Chondrocyte (in vitro differentiated cells): Measurements from ENCODE around the gene ADGRV1. TPM values are rescaled to one million over a fixed set of nuclear protein-coding genes. Genes with fewer than 3 reads are reported as not detected.

Experiments
- DNase-seq: peaks from one replicate; pipeline ENCODE4 v3.0.0; 2021; ENCODE audit warnings: mixed read lengths, low spot score
- H3K27ac Mint-ChIP-seq: one replicate; pipeline ENCODE4 v1.8.0; 2021; ENCODE audit warnings: mild to moderate bottlenecking, moderate library complexity, mixed read lengths; ENCODE audit not compliant: unreplicated experiment
- H3K27me3 Mint-ChIP-seq: 2 replicates; pipeline ENCODE4 v1.8.0; 2021; ENCODE audit warnings: low read depth, mixed read lengths
- H3K36me3 Mint-ChIP-seq: 2 replicates; pipeline ENCODE4 v1.8.0; 2021; ENCODE audit warnings: low read depth, mixed read lengths
- H3K4me1 Mint-ChIP-seq: 2 replicates; pipeline ENCODE4 v1.8.0; 2021; ENCODE audit warnings: low read depth, mild to moderate bottlenecking, mixed read lengths
- H3K4me3 Mint-ChIP-seq: one replicate; pipeline ENCODE4 v1.8.0; 2021; ENCODE audit warnings: mild to moderate bottlenecking, moderate library complexity, mixed read lengths; ENCODE audit not compliant: unreplicated experiment
- H3K9me3 Mint-ChIP-seq: 2 replicates; pipeline ENCODE4 v1.8.0; 2021; ENCODE audit warnings: low read depth, mixed read lengths
- total RNA-seq: library from RNA; stranded (reverse); gene quantifications from 3 replicates; pipeline ENCODE4 v1.2.1, GENCODE V29; 2021
- TF ChIP-seq, protein P1 (sequence below): fragments of 200-600 bp; sonication (generic); IDR thresholded peaks from 2 replicates; pipeline ENCODE4 v1.5.0; 2021; ENCODE audit warnings: antibody characterized with exemption, mild to moderate bottlenecking, moderate library complexity

The ADGRV1 gene
- total RNA-seq, 1 donor from 2014 or later: 1.5 TPM

DNA sequence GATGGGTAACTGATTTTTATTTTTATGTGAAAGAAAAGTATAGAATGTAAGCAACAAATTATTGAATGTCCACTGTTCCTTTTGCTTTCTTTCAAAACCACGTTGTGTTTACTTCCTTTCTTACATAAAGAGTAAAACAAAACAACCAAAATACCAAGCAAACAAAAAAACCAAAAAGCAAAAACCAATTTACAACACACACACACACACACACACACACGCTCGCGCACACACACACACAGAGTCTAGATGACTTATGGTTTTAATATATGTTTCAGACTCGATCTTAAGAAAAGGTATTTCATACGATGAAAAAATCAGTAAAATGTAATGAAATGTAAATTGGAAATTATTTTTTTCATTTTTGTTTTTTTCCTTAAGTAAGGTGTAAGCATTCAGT is 80.3 kb downstream of the ADGRV1 start:
- DNase-seq: no peak
- TF ChIP-seq, protein P1, sequence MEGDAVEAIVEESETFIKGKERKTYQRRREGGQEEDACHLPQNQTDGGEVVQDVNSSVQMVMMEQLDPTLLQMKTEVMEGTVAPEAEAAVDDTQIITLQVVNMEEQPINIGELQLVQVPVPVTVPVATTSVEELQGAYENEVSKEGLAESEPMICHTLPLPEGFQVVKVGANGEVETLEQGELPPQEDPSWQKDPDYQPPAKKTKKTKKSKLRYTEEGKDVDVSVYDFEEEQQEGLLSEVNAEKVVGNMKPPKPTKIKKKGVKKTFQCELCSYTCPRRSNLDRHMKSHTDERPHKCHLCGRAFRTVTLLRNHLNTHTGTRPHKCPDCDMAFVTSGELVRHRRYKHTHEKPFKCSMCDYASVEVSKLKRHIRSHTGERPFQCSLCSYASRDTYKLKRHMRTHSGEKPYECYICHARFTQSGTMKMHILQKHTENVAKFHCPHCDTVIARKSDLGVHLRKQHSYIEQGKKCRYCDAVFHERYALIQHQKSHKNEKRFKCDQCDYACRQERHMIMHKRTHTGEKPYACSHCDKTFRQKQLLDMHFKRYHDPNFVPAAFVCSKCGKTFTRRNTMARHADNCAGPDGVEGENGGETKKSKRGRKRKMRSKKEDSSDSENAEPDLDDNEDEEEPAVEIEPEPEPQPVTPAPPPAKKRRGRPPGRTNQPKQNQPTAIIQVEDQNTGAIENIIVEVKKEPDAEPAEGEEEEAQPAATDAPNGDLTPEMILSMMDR: no peak
- H3K9me3 Mint-ChIP-seq: no peaks in the 10 kb centered on the region
- peaks cover 2% of the 10 kb centered on the region for H3K27me3 Mint-ChIP-seq
- no peak overlapping the region for H3K4me3 Mint-ChIP-seq
- no peaks in the 10 kb centered on the region for H3K36me3 Mint-ChIP-seq
- H3K4me1 Mint-ChIP-seq: peaks cover 4% of the 10 kb centered on the region
- no peak overlapping the region for H3K27ac Mint-ChIP-seq

DNA sequence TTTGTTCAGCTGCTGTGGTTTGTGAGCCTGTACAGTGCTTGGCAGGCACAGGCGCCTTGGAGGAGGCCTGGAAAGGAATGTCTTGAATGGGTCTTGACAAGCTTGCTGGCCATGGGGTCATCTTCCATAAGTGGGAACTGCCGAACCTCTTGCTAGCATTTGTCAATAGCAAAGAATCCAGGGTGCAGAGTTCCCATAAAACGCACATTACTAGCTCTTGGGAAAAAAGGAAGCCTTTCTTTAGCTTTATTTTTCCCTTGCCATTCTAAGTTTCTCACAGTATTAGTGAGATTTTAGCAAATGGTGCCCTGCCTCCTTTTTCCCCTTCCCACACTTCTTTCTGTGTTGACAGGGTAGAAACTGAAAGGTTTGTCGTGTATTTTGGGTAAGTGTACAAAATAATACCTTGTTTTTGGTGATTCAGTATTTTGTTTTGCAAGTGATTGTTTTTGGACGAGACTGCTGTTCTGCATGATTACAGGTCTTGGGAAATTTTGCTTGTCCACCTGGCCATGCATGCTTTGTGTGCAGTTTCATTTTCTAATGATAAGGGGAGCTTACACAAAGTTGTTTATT is 82.0 kb downstream of the ADGRV1 start:
- H3K36me3 Mint-ChIP-seq: no peaks in the 10 kb centered on the region
- H3K4me3 Mint-ChIP-seq: no peak overlapping the region
- DNase-seq: no peak
- no peaks in the 10 kb centered on the region for H3K9me3 Mint-ChIP-seq
- no peak overlapping the region for H3K27ac Mint-ChIP-seq
- peaks cover 9% of the 10 kb centered on the region for H3K4me1 Mint-ChIP-seq
- TF ChIP-seq, protein P1: no peak
- H3K27me3 Mint-ChIP-seq: no peaks in the 10 kb centered on the region

DNA sequence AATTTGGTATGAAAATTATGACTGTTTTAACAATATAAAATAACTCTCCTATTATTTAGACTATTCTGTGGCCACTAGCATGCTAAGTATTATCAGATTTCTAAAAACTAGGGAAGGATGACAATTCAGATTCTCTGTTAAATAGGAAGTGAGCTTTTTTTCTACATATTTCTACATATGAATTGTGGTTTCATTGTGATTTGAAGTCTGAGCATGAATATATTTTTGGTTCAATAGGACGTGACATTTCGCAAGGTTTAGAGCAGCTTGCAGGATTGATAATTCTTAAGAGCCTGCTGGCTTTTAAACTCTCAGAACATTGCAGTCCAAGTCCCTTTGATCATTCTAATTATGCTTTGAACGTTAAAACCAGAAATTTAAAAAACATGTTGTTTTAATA is 82.9 kb downstream of the ADGRV1 start:
- TF ChIP-seq, protein P1: no peak
- peaks cover 9% of the 10 kb centered on the region for H3K4me1 Mint-ChIP-seq
- DNase-seq: no peak
- H3K4me3 Mint-ChIP-seq: no peak overlapping the region
- no peak overlapping the region for H3K27ac Mint-ChIP-seq
- H3K36me3 Mint-ChIP-seq: no peaks in the 10 kb centered on the region
- no peaks in the 10 kb centered on the region for H3K27me3 Mint-ChIP-seq
- no peaks in the 10 kb centered on the region for H3K9me3 Mint-ChIP-seq

DNA sequence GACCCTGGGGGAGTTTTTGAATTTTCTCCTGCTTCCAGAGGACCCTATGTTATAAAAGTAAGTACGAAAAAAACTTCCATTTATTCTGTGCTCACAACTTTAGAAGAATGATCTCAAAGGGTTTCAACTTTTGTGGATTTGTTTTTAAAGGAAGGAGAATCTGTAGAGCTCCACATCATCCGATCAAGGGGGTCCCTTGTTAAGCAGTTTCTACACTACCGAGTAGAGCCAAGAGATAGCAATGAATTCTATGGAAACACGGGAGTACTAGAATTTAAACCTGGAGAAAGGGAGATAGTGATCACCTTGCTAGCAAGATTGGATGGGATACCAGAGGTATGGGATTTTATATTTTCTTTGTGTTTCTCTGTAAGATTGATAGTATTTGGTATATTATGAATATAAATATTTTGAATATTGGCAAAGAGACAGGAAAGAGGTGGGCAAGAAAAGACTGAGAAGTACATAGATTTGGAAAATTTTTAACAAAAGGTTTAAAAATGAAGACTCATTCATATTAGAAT is 84.2 kb downstream of the ADGRV1 start:
- DNase-seq: no peak
- Mint-ChIP-seq H3K9me3 (no peaks in the 10 kb centered on the region), H3K36me3 (no peaks in the 10 kb centered on the region), H3K27ac (no peak overlapping the region), H3K4me1 (peaks cover 9% of the 10 kb centered on the region), H3K27me3 (no peaks in the 10 kb centered on the region), H3K4me3 (no peak overlapping the region)
- TF ChIP-seq, protein P1: no peak

DNA sequence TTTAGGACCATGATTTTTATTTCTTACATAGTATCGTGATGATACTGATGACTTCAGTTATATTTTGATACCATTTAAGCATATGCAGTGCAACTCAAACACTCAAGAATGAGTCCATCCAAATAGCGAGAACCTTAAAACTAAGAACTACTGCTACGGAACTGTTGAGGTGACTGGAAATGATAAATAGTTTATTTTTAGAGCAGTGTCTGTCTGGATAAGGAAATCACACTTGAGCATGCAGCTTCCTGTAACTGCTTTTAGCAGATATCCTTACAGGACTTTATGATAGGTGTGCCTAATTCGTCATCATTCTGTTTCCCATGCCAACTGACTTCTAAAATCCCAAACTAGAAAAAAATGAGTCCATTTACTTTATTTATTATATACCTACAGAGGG is 85.5 kb downstream of the ADGRV1 start:
- Mint-ChIP-seq H3K36me3 (no peaks in the 10 kb centered on the region), H3K4me3 (no peak overlapping the region), H3K4me1 (peaks cover 9% of the 10 kb centered on the region), H3K27ac (no peak overlapping the region), H3K27me3 (no peaks in the 10 kb centered on the region), H3K9me3 (no peaks in the 10 kb centered on the region)
- TF ChIP-seq, protein P1: no peak
- DNase-seq: no peak
